Progenitor cell of endocrine pancreas (in vitro differentiated cells): ENCODE measurements around the gene PIGW. TPM values are rescaled to one million over a fixed set of nuclear protein-coding genes. Genes with fewer than 3 reads are reported as not detected.
A peak's percentile ranks its signal among the peaks of the same experiment; 100 is the strongest.

Experiments
- DNase-seq: peaks from one replicate; pipeline ENCODE4 v3.0.0; 2021; ENCODE audit warnings: low spot score; ENCODE audit not compliant: unreplicated experiment
- H3K27ac Mint-ChIP-seq: 2 replicates; pipeline ENCODE4 v1.8.0; 2021; ENCODE audit warnings: mild to moderate bottlenecking, moderate library complexity, mixed read lengths
- H3K27me3 Mint-ChIP-seq: 2 replicates; pipeline ENCODE4 v1.8.0; 2021; ENCODE audit warnings: mixed read lengths
- H3K36me3 Mint-ChIP-seq: 2 replicates; pipeline ENCODE4 v1.8.0; 2022; ENCODE audit warnings: mixed read lengths; ENCODE audit not compliant: insufficient read depth
- H3K4me1 Mint-ChIP-seq: 2 replicates; pipeline ENCODE4 v1.8.0; 2021; ENCODE audit warnings: low read depth, mixed read lengths
- H3K4me3 Mint-ChIP-seq: 2 replicates; pipeline ENCODE4 v1.8.0; 2021; ENCODE audit warnings: low read depth, mild to moderate bottlenecking, moderate library complexity, mixed read lengths
- H3K9me3 Mint-ChIP-seq: 2 replicates; pipeline ENCODE4 v1.8.0; 2021; ENCODE audit warnings: low read depth, mixed read lengths
- total RNA-seq: library from RNA; stranded (reverse); gene quantifications from 2 replicates; pipeline ENCODE4 v1.2.1, GENCODE V29; 2021
- TF ChIP-seq, protein P1 (sequence below): fragments of 200-600 bp; sonication (generic); IDR thresholded peaks from one replicate; pipeline ENCODE4 v1.5.0; 2021; ENCODE audit warnings: antibody characterized with exemption, mild to moderate bottlenecking; ENCODE audit not compliant: unreplicated experiment

The PIGW gene
- total RNA-seq, 1 donor from 2014 or later, result 7.3 TPM

GRCh38 chr17:36493956-36494355, 40.8 kb upstream of the PIGW start:
- DNase-seq, result no peak
- TF ChIP-seq, protein P1, sequence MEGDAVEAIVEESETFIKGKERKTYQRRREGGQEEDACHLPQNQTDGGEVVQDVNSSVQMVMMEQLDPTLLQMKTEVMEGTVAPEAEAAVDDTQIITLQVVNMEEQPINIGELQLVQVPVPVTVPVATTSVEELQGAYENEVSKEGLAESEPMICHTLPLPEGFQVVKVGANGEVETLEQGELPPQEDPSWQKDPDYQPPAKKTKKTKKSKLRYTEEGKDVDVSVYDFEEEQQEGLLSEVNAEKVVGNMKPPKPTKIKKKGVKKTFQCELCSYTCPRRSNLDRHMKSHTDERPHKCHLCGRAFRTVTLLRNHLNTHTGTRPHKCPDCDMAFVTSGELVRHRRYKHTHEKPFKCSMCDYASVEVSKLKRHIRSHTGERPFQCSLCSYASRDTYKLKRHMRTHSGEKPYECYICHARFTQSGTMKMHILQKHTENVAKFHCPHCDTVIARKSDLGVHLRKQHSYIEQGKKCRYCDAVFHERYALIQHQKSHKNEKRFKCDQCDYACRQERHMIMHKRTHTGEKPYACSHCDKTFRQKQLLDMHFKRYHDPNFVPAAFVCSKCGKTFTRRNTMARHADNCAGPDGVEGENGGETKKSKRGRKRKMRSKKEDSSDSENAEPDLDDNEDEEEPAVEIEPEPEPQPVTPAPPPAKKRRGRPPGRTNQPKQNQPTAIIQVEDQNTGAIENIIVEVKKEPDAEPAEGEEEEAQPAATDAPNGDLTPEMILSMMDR, result no peak
- peaks cover 30% of the 10 kb centered on the region for H3K36me3 Mint-ChIP-seq
- peaks cover 5% of the 10 kb centered on the region for H3K9me3 Mint-ChIP-seq
- H3K4me1 Mint-ChIP-seq, result peaks cover 3% of the 10 kb centered on the region
- H3K27me3 Mint-ChIP-seq, result no peaks in the 10 kb centered on the region
- H3K4me3 Mint-ChIP-seq, result no peak overlapping the region
- no peak overlapping the region for H3K27ac Mint-ChIP-seq

DNA sequence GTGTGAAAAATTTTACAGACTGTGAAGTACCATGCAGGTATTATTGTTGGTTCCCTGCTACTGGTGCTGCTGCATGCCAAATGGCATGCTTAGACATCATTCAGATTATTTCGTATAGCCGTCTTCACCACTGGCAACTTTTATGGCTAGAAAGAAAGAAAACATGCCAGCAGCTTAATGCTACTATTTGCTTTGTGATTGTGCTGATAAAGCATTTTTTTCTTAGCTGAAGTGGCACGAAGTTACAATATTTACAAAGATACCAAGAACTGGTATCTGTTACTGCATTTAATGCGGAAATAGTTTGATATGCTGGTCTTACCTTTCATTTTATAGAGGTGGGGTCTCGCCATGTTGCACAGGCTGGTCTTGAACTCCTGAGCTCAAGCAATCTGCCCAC, 40.1 kb upstream of the PIGW start:
- TF ChIP-seq, protein P1, result no peak

DNA sequence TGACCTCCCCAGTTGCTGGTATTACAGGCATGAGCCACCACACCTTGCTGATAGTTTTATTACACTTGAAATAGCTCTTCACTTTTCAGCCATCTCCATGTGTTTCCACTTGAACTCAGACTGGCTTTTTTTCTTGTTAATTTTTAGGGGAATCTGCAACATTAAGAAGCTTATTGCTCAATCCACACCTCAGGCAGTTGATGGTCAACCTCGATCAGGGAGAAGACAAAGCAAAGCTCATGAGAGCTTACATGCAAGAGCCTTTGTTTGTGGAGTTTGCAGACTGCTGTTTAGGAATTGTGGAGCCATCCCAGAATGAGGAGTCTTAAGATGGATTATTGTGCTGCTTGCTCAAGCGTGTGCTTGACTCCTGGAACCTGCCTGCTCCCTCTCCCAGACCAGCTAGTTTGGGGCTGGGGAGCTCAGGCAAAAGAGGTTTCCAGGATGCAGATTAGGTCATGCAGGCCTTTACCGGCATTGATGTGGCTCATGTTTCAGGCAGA, 39.7 kb upstream of the PIGW start:
- Mint-ChIP-seq H3K4me3 (no peak overlapping the region), H3K9me3 (peaks cover 2% of the 10 kb centered on the region), H3K27ac (peak overlapping the region; percentile 29), H3K4me1 (peaks cover 3% of the 10 kb centered on the region), H3K36me3 (peaks cover 21% of the 10 kb centered on the region), H3K27me3 (no peaks in the 10 kb centered on the region)
- DNase-seq, result no peak
- TF ChIP-seq, protein P1, result no peak

More for the DNA sequence above, 40.1 kb upstream of the PIGW start:
- Mint-ChIP-seq H3K36me3 (peaks cover 24% of the 10 kb centered on the region), H3K9me3 (peaks cover 5% of the 10 kb centered on the region), H3K27ac (no peak overlapping the region), H3K27me3 (no peaks in the 10 kb centered on the region), H3K4me1 (peaks cover 3% of the 10 kb centered on the region), H3K4me3 (no peak overlapping the region)
- no peak for DNase-seq

- Mint-ChIP-seq H3K36me3 (peaks cover 15% of the 10 kb centered on the region), H3K4me3 (no peak overlapping the region), H3K9me3 (no peaks in the 10 kb centered on the region), H3K27me3 (no peaks in the 10 kb centered on the region), H3K4me1 (peaks cover 3% of the 10 kb centered on the region), H3K27ac (no peak overlapping the region)
- DNase-seq, result no peak
- TF ChIP-seq, protein P1, result no peak
These were observed 38.6 kb upstream of the PIGW start for GRCh38 chr17:36496018-36496789.

DNA sequence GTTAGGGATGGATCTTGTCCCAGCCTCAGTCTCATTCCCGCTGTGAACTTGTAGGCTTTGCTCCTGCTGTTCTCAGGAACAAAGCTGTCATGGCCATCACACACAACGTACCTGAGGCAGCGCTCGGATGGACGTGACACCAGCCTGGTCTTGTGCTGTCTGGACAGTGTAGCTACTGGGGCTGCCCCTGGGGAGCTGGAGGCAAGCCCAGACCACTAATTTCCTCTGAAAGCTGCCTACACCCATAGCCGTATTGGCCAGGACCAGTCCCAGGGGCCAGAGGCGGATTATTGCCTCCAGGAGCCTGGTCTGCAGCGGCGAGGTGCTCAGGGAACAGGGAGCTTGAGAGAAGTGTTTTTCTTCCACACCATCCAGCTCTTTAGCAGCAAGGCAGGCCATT, 36.6 kb upstream of the PIGW start:
- DNase-seq, result no peak
- H3K36me3 Mint-ChIP-seq, result peaks cover 11% of the 10 kb centered on the region
- no peaks in the 10 kb centered on the region for H3K9me3 Mint-ChIP-seq
- H3K27me3 Mint-ChIP-seq, result no peaks in the 10 kb centered on the region
- H3K4me3 Mint-ChIP-seq, result no peak overlapping the region
- H3K4me1 Mint-ChIP-seq, result peaks cover 3% of the 10 kb centered on the region
- TF ChIP-seq, protein P1, result no peak
- H3K27ac Mint-ChIP-seq, result no peak overlapping the region
